Smooth muscle cell (in vitro differentiated cells): Measurements from ENCODE around the gene CELA3A. TPM values are rescaled to one million over a fixed set of nuclear protein-coding genes. Genes with fewer than 3 reads are reported as not detected.
A peak's percentile ranks its signal among the peaks of the same experiment; 100 is the strongest.
"Not testable (repeated sequence)": the region's sequence is repeated elsewhere in the genome, so short reads cannot be mapped to it uniquely, and the experiment has no call there.

ENCODE experiments used
- DNase-seq: peaks from one replicate; lab custom pipeline; 2025; ENCODE audit not compliant: unreplicated experiment; lab: John Stamatoyannopoulos, UW
- H2AFZ ChIP-seq: fragments of 200-600 bp; sonication (generic); 2 replicates; pipeline ENCODE4 v1.6.0; 2016; ENCODE audit warnings: antibody characterized with exemption, low read depth, mild to moderate bottlenecking
- H3F3A ChIP-seq: fragments of 200-600 bp; sonication (generic); 2 replicates; pipeline ENCODE4 v1.6.0; 2017; ENCODE audit warnings: antibody characterized with exemption, low read depth
- H3K27ac ChIP-seq: fragments of 200-600 bp; sonication (generic); 2 replicates; pipeline ENCODE4 v1.5.1; 2016; ENCODE audit warnings: low read depth, mild to moderate bottlenecking
- H3K27me3 ChIP-seq: fragments of 200-600 bp; sonication (generic); 2 replicates; pipeline ENCODE4 v1.6.1; 2016; ENCODE audit warnings: low read depth, mild to moderate bottlenecking
- H3K36me3 ChIP-seq: fragments of 200-600 bp; sonication (generic); 2 replicates; pipeline ENCODE4 v1.5.1; 2016; ENCODE audit warnings: low read depth
- H3K4me1 ChIP-seq: fragments of 200-600 bp; sonication (generic); 2 replicates; pipeline ENCODE4 v1.5.1; 2016; ENCODE audit warnings: low read depth
- H3K4me2 ChIP-seq: fragments of 200-600 bp; sonication (generic); 2 replicates; pipeline ENCODE4 v1.6.0; 2016; ENCODE audit warnings: mild to moderate bottlenecking
- H3K4me3 ChIP-seq: fragments of 200-600 bp; sonication (generic); 2 replicates; pipeline ENCODE4 v1.5.1; 2016; ENCODE audit warnings: mild to moderate bottlenecking
- H3K79me2 ChIP-seq: fragments of 200-600 bp; sonication (generic); 2 replicates; pipeline ENCODE4 v1.6.0; 2016; ENCODE audit warnings: low read depth, mild to moderate bottlenecking
- H3K9ac ChIP-seq: fragments of 200-600 bp; sonication (generic); 2 replicates; pipeline ENCODE4 v1.6.0; 2016; ENCODE audit warnings: low read depth
- H3K9me3 ChIP-seq: fragments of 200-600 bp; sonication (generic); replicated peaks from 2 replicates; pipeline ENCODE4 v1.5.1; 2016; ENCODE audit warnings: low read depth
- H4K20me1 ChIP-seq: fragments of 200-600 bp; sonication (generic); 2 replicates; pipeline ENCODE4 v1.6.0; 2016; ENCODE audit warnings: low read depth
- CTCF ChIP-seq: fragments of 200-600 bp; sonication (generic); IDR thresholded peaks from 2 replicates; pipeline ENCODE4 v1.5.1; 2017; ENCODE audit warnings: borderline replicate concordance, mild to moderate bottlenecking, antibody characterized with exemption; ENCODE audit not compliant: insufficient read depth, poor library complexity, severe bottlenecking
- WGBS: methylation state at CpG from one replicate; pipeline ENCODE4 v1.1.7; 2016; ENCODE audit warnings: low lambda C conversion rate; 5-methylcytosine and 5-hydroxymethylcytosine counted together
- polyA plus RNA-seq: library from polyadenylated mRNA; unstranded; fragments of >200 nt; fragmentation: Nextera tagmentation; extraction: Ambion mirVana; gene quantifications from 2 replicates; pipeline ENCODE4 v1.2.1, GENCODE V29; 2016
- total RNA-seq: library from RNA; depleted of rRNA; stranded (reverse); fragments of >200 nt; gene quantifications from 2 replicates; pipeline ENCODE4 v1.2.3, GENCODE V29; 2014

CELA3A gene
- total and polyA plus RNA-seq, 2 experiments from 2014 or later, result not detected

- H3K27me3 ChIP-seq, H3F3A ChIP-seq, DNase-seq, H3K36me3 ChIP-seq, H3K27ac ChIP-seq, H3K4me3 ChIP-seq, H2AFZ ChIP-seq, H3K9me3 ChIP-seq, H4K20me1 ChIP-seq, H3K79me2 ChIP-seq, H3K9ac ChIP-seq, H3K4me2 ChIP-seq, H3K4me1 ChIP-seq: not testable (repeated sequence)
- TF ChIP-seq CTCF, result peak; percentile 17
- WGBS, result 77% methylated on average over 18 of the region's 18 CpGs
Observed at GRCh38 chr1:22005261-22006149, 4.0 kb downstream of the CELA3A start.

- H4K20me1 ChIP-seq, H3K4me3 ChIP-seq, H3K4me1 ChIP-seq, H3K9me3 ChIP-seq, H3F3A ChIP-seq, H2AFZ ChIP-seq, H3K4me2 ChIP-seq, DNase-seq, H3K79me2 ChIP-seq, H3K27ac ChIP-seq, H3K36me3 ChIP-seq, H3K9ac ChIP-seq, H3K27me3 ChIP-seq: not testable (repeated sequence)
- 88% methylated on average over 13 of the region's 13 CpGs for WGBS
Observed at GRCh38 chr1:22006736-22007135, 5.3 kb downstream of the CELA3A start.

- not testable (repeated sequence) for DNase-seq, H3K4me2 ChIP-seq, H3K9ac ChIP-seq, H3K4me3 ChIP-seq, H3F3A ChIP-seq, H3K36me3 ChIP-seq, H2AFZ ChIP-seq, H3K27ac ChIP-seq, H3K79me2 ChIP-seq, H4K20me1 ChIP-seq, H3K9me3 ChIP-seq, H3K27me3 ChIP-seq, H3K4me1 ChIP-seq
- WGBS, result 90% methylated on average over 9 of the region's 10 CpGs
Observed at GRCh38 chr1:22007262-22007661, 5.8 kb downstream of the CELA3A start.

- H3K79me2 ChIP-seq, H3K9me3 ChIP-seq, H3K4me3 ChIP-seq, H3K27me3 ChIP-seq, DNase-seq, H3K36me3 ChIP-seq, H3F3A ChIP-seq, H3K4me1 ChIP-seq, H3K9ac ChIP-seq, H4K20me1 ChIP-seq, H3K27ac ChIP-seq, H3K4me2 ChIP-seq, H2AFZ ChIP-seq: not testable (repeated sequence)
- 84% methylated on average over 10 of the region's 11 CpGs for WGBS
Observed at GRCh38 chr1:22009566-22009965, 8.1 kb downstream of the CELA3A start.

- 87% methylated on average over 4 of the region's 4 CpGs for WGBS
- not testable (repeated sequence) for H2AFZ ChIP-seq, H3K9me3 ChIP-seq, H3K27ac ChIP-seq, H3K36me3 ChIP-seq, H3F3A ChIP-seq, DNase-seq, H3K9ac ChIP-seq, H3K4me3 ChIP-seq, H3K4me2 ChIP-seq, H4K20me1 ChIP-seq, H3K4me1 ChIP-seq, H3K27me3 ChIP-seq, H3K79me2 ChIP-seq
Observed at GRCh38 chr1:22012752-22013151, 11.3 kb downstream of the CELA3A start.

GRCh38 chr1:22014575-22015206 is 13.2 kb downstream of the CELA3A start:
- not testable (repeated sequence) for H3K36me3 ChIP-seq, H3K4me3 ChIP-seq, H3F3A ChIP-seq, DNase-seq, H4K20me1 ChIP-seq, H3K79me2 ChIP-seq, H3K9ac ChIP-seq, H3K4me2 ChIP-seq, H3K4me1 ChIP-seq, H3K27me3 ChIP-seq, H2AFZ ChIP-seq, H3K9me3 ChIP-seq, H3K27ac ChIP-seq
- WGBS, result 92% methylated on average over 13 of the region's 13 CpGs
